SH-SY5Y (cell line): Measurements from ENCODE around the gene ZER1.

Experiments
- GATA2 ChIP-seq: IDR thresholded peaks from 2 replicates; pipeline ENCODE4 v1.6.1; 2011; ENCODE audit warnings: mild to moderate bottlenecking, low read depth, low read length
- GATA3 ChIP-seq: IDR thresholded peaks from 2 replicates; pipeline ENCODE4 v1.6.1; 2011; ENCODE audit warnings: low read depth, mild to moderate bottlenecking, low read length, moderate library complexity

Gene ZER1

DNA sequence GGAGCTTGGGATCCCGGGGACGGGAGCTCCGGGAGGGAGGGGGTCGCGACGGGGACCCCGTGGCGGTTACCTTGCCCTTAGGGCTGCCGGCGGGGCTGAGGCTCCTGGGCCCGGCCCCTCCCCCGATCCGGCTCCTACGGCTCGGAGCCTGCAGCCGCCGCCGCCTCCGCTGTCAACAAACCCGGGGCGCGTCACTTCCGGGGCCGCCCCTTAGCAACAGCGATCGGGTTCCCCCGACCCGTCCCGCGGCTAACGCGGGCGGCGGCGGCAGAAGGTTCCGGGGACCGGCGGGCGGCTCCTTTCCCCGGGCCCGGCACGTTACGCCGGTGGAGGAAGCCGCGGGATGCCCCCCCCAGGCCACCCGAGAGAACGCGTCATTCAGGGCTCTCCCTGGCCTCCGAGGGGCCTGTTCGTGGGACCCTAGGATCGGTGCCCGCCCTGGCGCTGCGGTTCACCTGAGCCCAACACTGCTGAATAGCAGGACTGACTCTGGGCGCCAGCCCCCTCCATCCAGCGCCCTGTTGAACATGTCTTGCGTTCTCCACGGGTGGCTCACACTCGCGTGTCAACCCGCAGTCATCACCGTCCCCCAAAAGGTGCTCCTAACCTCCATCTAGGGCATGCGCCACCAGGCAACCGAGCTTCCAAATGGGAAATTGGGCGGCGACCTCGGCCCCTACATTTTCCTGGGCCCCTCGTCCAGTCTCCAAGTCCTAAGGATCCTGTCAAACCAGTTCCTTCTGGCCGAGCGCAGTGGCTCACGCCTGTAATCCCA is at the start of gene ZER1:
Gene ZER1, minus strand, starts transcription at position 183 of the 775 bp plus-strand sequence. CDS start 16,362 bp downstream, outside the sequence.
- TF ChIP-seq GATA2 (no peak), GATA3 (no peak)

DNA sequence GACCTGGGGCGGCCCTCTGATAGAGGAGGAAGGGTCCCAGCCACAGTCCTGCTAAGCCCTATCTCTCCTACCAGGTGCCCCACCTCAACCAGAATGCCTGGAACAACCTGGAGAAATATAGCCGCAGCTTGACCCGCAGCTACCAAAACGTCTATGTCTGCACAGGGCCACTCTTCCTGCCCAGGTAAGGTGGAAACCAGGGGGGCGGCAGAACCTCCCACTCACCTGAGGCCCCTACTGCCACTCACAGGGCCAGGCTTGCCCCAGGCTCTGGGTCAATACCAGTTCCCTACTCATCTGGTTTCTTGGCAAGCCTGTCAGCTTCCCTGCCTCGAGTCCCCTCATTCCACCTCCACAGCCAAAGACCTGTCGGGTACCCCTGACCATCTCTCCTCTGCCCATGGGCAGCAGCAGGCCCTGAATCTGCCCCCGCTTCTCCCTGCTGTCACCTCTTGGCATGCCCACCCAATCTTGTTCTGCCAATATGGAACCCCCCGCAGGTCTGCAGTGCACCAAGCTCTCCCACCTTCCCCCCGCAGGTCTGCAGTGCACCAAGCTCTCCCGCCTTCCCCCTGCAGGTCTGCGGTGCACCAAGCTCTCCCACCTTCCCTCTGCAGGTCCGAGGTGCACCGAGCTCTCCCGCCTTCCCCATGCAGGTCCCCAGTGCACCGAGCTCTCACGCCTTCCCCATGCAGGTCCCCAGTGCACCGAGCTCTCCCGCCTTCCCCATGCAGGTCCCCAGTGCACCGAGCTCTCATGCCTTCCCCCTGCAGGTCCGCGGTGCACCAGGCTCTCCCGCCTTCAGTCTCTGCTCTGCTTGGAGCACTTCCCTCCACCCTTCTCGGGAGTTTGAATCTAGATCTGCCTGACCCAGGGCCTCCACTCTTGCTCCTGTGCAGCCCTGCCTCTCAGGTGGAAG is 49.2 kb upstream of the ZER1 start:
- TF ChIP-seq GATA2 (no peak), GATA3 (no peak)

DNA sequence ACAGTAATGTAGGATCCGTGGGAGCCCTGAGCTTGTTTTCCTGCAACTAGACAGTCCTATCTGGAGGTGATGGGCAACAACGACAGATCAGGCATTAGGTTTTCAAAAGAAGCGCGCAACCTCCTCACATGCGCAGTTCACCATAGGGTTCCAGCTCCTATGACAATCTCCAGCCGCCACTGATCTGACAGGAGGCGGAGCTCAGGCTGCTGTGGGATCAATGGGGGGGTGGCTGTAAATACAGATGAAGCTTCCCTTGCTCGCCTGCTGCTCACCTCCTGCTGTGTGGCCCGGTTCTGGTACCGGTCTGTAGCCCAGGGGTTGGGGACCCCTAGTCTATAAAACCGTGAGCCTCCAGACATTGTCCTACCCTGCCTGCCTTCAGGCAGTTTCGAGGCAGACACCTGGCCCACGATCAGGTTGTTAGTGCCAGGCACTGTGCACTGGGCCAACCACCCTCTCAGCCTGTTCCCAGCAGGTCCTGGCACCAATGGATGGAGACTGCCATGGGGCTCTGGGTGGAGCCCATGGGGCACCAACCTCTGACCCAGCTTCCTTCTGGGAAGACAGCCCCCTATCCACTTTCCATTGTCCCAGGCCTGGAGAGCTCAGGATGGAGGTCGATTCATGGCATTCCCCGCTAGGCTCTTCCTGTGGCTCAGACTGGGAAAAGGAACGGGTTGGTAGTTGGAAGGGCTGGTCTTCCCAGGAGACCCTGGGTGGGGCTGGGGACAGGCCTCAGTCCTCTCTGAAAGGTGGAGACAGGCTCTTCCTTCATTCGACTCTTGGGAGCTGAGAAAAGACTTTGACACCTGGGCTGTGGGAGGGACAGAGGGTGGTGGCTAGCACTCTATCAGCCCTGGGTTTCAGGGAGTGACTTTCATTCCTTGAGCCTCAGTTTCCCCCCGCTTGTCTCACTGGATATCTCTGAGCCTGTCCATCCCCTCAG is 48.3 kb upstream of the ZER1 start:
- TF ChIP-seq GATA3 (no peak), GATA2 (no peak)

DNA sequence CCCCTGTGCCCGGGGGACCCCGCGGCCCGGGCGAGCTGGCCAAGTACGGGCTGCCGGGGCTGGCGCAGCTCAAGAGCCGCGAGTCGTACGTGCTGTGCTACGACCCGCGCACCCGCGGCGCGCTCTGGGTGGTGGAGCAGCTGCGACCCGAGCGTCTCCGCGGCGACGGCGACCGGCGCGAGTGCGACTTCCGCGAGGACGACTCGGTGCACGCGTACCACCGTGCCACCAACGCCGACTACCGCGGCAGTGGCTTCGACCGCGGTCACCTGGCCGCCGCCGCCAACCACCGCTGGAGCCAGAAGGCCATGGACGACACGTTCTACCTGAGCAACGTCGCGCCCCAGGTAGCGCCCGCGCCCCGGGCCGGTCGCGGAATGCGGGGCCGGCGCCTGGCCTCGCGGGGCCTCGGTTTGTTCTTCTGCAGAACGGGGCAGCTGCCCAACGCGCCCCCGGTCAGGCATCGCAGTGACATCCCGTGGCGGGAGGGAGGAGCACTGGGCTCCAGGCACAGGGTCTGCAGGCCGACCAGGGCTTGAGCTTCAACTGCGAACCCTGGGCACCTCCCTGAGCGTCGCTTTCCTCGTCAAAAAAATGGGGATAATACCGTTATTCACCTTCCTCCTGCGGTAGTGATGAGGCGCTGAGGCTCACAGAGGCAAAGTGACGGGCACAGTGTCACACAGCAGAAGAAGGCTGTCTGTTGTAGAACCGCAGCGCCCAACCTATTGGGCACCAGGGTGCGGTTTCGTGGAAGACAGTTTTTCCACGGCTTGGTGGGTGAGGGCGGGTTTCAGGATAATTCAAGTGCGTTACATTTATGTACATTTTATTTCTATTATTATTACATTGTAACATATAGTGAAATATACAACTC is 47.4 kb upstream of the ZER1 start:
- TF ChIP-seq GATA3 (no peak), GATA2 (no peak; the same call in 1 of the 2 replicates)

DNA sequence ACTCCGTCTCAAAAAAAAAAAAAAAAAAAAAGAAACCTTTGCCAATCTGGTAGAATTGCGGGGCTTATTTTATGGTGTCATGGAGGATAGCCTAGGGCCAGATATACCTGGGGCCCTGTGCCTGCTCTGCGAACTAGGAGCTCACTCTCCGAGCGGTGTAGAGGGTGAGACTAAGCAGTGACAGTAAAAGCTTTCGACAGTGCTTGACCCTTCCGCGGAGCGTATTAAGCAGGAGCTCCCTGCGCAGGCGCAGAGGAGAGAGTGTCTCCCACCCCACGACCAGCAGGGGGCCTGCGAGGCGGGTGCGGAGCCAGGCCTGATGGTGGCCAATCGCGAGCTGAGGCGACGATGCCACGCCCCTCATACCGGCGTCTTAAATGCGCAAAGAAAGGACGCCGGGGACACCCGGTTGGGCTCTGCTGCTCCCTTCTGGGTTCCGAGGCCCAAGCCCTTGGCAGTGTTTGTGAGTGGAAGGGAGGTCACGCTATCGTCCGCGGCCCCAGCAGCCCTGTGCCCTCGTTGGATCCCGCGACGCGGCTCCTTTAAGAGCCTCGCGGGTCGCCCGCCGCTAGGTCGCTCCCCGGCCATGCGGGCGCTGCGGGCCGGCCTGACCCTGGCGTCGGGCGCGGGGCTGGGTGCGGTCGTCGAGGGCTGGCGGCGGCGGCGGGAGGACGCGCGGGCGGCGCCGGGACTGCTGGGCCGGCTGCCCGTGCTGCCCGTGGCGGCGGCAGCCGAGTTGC is 46.5 kb upstream of the ZER1 start, which contains the start of gene ENDOG:
Gene ENDOG, plus strand, starts transcription at position 402 of the 740 bp plus-strand sequence. Its CDS starts 185 bp downstream, at position 587.
- TF ChIP-seq GATA2 (no peak), GATA3 (no peak)

DNA sequence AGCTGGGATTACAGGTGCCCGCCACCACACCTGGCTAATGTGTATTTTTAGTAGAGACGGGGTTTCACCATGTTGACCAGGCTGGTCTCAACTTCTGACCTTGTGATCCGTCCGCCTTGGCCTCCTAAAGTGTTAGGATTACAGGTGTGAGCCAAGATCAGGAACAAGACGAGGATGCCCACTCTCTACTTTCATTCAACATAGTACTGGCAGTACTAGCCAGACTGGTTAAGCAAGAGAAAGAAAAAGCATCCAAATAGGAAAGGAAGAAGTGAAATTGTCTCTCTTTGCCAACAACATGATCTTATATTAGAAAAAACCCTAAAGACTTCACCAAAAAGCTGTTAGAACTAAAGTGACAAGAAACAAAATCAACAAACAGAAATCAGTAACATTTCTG is 39.1 kb upstream of the ZER1 start:
- TF ChIP-seq GATA2, result no peak
- no peak for TF ChIP-seq GATA3

DNA sequence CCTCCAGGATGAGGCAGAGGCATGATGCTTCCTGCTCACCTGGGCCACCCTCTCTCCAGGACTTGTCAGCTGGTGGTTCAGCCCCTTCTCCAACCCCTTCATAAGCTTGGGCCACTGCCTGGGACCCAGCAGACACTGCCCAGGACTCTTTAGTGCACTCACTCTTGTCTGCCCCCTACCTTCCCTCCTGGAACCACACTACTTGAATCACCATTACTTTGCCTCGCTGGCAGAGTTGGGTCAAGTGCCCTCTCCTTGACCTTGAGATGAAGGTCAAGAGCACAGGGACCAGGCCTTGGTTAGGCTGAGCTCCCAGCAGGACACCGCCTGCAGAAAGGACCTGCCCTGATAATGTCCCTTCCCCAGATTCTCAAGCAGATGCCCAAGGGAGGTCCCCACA is 38.1 kb upstream of the ZER1 start:
- TF ChIP-seq GATA2 (no peak), GATA3 (no peak)

DNA sequence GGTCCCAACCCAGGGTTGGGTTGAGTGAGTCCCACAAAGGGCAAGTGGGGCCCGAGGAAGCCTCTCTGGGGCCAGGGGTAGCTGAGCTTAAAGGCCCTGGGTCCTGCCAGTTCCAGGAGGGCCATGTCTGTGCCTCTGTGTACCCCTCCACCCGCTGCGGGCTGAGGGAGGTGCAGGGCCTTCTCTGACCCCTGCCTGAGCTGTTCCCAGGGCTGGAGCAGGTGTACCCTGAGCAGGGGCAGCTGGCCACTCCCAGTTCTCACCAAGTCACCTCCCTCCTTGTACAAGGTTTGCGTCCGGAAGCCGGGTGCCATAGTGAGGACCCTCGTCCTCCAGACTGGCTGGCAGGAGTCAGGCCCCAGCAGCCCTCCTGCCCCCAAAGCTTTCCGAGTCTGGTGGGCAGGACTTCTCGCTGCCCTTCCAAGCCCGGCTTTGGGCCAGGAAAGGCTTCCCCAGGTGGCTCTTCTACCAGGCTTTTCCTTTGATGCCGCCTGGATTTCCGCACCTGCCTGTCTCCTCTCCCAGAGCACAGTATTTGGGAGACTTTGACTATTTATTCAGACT is 37.4 kb upstream of the ZER1 start:
- TF ChIP-seq GATA3 (no peak), GATA2 (no peak)

DNA sequence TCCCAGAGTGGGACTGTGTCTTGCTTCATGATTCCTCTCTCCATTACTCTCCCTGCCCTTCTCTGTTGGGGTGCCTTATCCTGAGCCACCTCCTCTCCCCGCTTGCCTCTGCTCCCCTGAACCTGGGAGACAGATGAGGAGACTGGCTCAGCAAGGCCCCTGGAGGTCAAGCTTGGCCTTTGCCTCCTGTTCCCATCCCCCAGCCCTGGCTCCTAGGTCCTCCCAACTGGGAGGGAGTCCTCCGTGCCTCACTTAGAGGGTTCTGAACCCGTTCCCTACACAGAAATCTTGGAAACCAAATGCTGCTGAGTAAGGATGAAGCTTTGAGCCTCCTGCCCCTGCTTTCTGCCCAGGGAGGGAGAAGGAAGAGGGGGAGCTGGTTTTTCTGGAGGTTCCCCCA is 36.8 kb upstream of the ZER1 start:
- no peak for TF ChIP-seq GATA2
- TF ChIP-seq GATA3, result no peak

DNA sequence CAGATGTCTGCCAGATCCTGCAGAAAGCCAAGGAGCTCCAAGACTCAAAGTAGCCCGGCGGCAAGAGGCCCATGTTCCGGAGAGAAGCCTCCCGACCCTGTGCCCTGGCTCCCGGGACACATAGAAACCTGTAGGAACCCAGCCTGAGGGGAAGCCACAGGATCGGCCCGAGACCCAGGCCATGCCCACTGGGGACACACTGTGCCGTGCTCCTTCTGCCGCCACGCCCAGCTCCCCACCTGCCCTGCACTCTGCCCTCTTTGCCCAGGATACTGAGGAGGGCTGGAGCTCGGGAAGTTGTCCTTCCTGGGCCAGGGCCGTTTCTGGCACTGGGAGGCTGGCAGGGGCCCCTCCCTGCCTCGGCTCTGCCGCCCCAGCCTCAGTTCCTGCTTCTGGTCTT is 36.1 kb upstream of the ZER1 start:
- TF ChIP-seq GATA2 (no peak), GATA3 (no peak)

DNA sequence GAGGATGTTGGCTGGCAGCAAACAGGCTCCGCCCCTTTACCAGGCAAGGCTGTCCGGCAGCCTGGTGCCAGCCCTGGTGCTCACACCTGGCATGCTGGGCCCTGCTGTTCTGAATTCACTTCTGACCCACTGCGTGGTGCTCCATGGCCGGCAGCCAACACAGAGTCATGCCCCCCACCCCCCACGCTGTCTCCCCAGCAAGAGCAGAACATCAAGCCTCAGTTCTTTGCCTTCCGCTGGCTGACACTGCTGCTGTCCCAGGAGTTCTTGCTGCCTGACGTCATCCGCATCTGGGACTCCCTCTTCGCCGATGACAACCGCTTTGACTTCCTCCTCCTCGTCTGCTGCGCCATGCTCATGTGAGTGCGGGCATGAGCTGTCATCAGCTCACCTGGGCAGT is 33.9 kb upstream of the ZER1 start:
- no peak for TF ChIP-seq GATA3
- TF ChIP-seq GATA2, result no peak

DNA sequence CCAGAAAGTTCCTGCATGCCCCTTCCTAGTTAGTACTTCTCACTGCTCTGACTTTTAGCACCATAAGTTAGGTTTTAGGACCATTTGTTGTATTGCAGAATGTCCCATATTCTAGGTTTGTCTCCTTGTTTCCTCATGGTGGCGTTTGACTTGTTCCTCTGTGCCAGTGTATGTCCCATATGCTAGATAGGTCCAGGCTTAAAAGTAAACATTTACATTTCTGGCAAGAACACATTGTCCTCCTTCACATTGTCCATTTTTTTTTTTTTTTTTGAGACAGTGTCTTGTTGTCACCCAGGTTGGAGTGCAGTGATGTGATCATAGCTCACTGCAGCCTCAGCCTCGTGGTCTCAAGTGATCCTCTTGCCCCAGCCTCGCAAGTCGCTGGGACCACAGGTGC is 30.8 kb upstream of the ZER1 start:
- TF ChIP-seq GATA3, result no peak

DNA sequence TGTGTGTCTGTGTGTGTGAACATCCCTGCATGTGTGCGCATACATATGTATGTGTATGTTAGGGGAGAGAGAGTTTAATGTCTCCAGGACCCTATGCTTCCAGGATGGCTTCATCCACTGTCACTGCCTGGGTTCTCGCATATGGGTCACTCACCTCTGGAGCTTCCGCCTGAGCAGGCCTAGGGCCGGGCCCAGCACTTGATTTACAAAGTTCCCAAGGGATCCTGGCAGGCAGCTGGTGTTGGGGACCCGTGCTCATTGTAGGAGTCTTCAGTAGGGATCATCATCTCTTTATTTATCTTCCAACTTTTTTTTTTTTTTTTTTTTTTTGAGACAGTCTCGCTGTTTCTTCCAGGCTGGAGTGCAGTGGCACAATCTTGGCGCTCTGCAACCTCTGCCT is 28.3 kb upstream of the ZER1 start:
- no peak for TF ChIP-seq GATA3
- TF ChIP-seq GATA2, result no peak
